RCC 7860 (cell line): ENCODE data around the gene GOLT1B.

ENCODE experiments used
- DNase-seq: peaks from one replicate; pipeline ENCODE4 v3.0.0-alpha.2; 2015; ENCODE audit warnings: low spot score
- FAIRE-seq: peaks from 2 replicates; lab custom pipeline; 2012; peaks lifted over from hg19 to GRCh38; lab: Jason Lieb, UNC

GOLT1B gene

GRCh38 chr12:21521541-21521940 lies 20.0 kb downstream of the GOLT1B start:
- DNase-seq, result no peak
- no peak for FAIRE-seq

- DNase-seq (no peak), FAIRE-seq (no peak)
Measured at GRCh38 chr12:21523148-21523547, 21.6 kb downstream of the GOLT1B start.

- no peak for DNase-seq
- FAIRE-seq, result no peak
Measured at GRCh38 chr12:21526053-21526452, 24.5 kb downstream of the GOLT1B start, which contains the start of gene SPX. Gene SPX (plus strand): TSS chr12:21526296. CDS start chr12:21526473, 177 bp downstream.

- DNase-seq (no peak), FAIRE-seq (no peak)
Measured at GRCh38 chr12:21526721-21527345, 25.2 kb downstream of the GOLT1B start.

DNA sequence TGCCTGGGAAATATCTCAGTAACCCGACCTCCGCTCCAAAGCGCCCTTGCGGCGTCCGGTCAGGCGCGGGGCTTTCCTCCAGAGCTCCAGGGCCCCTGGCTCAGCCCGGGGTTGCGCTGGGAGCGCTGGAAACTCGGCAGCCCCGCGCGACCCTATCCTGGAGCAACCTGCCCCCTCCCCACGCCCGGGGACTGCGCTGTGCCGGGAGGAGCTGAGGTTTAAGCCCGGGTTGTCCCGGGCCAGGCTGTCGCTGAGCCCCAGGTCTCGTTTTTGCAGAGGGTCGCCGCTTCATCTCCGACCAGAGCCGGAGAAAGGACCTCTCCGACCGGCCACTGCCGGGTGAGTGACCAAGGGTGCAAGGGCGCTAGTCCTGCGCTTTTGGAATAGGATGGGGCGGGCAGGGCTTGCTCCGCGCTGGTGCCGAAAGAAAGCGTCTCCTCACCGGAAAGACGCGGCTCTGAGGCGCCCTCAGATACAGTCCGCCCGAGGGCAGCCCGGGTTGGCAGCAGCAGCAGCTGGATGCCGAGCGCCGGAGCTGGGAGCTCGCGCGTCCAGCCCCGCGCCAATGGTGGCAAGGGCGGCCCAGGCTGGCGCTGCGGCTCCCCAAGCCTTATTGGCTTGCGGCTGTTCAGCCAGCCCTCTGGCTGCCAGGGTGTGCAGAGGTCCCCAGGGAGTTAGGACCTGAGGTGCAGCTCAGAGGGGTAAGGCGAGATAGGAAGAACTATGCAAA lies 26.0 kb downstream of the GOLT1B start:
- DNase-seq, result no peak
- FAIRE-seq, result no peak

DNA sequence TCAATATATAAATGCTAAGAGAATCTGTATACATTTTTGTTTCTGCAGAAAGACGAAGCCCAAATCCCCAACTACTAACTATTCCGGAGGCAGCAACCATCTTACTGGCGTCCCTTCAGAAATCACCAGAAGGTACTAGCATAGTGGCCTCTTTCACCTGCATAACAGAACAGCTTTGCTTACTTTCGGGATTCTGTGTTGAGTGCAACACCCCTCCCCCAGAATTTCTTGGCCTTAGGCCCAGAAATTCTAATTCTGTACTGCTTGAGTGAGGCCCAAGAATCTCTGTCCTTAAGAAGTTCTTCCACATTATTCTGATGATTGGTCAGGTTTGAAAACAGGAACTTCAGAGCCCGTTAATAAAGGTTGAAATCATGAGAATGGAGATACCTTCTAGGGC lies 27.4 kb downstream of the GOLT1B start:
- no peak for DNase-seq
- no peak for FAIRE-seq

DNA sequence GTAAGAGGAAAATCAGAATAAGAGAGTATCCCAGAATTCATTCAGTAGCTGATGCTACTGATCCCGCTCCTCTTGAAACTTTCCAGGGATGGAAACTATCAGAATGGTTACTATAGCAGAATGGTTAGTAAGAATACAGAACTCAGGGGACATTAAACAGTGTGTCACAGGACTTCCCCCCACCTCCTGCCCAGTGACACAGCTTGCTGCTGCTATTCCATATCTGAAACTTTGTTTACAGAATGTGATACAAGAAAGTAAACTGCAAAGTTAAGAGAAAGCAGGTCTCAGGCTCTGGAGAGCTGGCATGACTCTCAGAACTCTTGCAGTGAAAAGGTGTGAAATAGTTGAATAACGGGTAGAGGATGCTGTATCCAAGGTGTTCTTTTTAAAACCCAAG lies 27.9 kb downstream of the GOLT1B start:
- FAIRE-seq (no peak), DNase-seq (no peak)

- DNase-seq (no peak), FAIRE-seq (no peak)
Measured at GRCh38 chr12:21538061-21538653, 36.6 kb downstream of the GOLT1B start.

- DNase-seq (no peak), FAIRE-seq (no peak)
Measured at GRCh38 chr12:21539797-21540196, 38.2 kb downstream of the GOLT1B start.

GRCh38 chr12:21541773-21542172 lies 40.2 kb downstream of the GOLT1B start:
- no peak for FAIRE-seq
- DNase-seq, result no peak

- DNase-seq (no peak), FAIRE-seq (no peak)
Measured at GRCh38 chr12:21542403-21542802, 40.8 kb downstream of the GOLT1B start.

- FAIRE-seq (no peak), DNase-seq (no peak)
Measured at GRCh38 chr12:21543151-21543550, 41.6 kb downstream of the GOLT1B start.

DNA sequence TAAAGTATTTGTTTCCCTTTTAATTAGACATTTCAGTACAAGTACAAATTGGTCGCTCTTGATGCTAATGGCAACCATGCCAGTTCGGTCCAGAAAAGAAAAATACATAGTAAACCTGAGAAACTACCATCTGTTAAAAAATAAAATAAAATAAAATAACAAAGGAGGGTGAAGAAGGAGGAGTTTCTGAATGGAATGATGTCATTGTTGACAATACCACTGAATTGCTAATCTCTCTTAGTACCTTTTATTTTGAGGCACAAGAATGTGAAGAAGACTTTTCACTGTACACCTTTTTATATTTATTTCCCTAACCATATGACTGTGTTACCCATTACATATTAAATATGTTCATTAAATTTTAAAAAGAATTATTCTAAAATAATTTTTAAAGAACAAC lies 44.0 kb downstream of the GOLT1B start:
- FAIRE-seq, result no peak
- no peak for DNase-seq

GRCh38 chr12:21546716-21547115 lies 45.1 kb downstream of the GOLT1B start:
- peak; percentile 16 for DNase-seq
- no peak for FAIRE-seq

GRCh38 chr12:21547437-21547836 lies 45.8 kb downstream of the GOLT1B start:
- DNase-seq, result no peak
- FAIRE-seq, result no peak

DNA sequence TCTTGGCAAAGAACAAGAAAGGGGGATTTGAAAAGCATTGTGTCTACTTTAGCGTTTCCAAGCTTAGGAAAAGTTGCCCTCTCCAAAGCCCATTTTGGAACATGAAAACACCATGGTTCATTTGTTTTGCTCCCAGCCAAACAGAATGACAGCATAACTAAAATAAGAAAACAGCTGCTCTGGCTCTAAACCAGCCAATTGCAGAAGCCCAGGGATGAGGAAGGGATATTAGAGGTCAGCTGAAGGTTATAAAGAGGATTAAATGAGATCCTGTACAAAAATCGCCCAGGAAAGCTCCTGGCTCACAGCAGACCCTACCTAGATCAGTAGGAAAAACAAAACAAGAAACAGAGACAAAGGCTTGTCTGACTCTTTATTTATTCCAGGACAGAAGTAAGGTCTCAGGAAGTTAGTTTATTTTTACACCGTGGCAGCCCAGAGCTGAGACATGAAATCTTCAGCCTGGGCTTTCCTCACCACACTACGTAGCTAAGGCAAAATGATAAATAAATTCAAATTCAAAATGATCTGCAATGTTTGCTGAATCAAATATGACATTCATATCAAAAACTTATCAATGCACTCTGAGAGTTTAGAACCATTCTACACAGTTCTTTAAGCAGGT lies 50.4 kb downstream of the GOLT1B start:
- DNase-seq (no peak), FAIRE-seq (no peak)

DNA sequence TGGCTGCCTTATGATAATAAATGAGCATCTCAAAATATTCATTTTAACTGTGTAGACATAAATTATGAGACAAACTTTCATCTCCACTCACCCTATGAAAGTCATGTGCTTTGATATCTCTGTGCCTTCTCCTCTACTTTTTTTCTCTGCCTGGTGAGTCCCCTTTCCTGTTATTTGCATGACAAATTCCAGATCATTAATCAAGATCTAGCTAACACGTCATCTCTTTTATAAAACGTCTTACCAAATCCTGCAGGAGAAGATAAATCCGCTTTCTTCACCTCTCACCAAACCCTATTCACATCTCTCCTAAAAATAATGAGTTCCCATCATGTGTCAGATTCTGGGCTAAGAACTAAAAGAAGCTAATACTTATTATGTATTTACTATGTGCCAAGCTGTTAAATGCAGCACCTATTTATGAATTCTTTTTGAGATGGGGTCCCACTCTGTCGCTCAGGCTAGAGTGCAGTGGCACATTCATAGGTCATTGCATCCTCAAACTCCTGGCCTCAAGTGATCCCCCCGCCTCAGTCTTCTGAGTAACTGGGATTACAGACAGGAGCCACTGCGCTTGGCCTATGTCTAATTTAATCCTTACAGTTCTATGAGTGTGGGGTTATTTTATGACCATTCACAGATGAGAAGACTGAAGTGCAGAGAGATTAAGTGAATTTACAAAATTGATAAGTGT lies 51.2 kb downstream of the GOLT1B start:
- FAIRE-seq (no peak), DNase-seq (no peak)

DNA sequence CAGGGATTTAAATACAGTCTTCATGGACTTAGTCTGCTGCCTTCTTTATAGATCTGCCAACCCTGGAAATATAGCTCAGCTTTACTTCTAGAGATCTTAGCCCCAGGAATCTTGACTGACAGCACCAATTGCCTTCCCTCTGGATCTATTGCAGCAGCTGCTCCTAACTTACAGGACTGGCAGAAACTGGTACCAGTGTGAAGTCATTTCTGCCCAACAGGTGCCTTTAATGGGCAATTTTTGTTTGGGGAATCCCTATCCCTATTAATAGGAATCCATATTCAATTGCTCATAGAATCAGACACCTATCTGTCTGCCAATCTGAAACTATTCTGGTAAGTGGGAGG lies 51.7 kb downstream of the GOLT1B start:
- FAIRE-seq (no peak), DNase-seq (no peak)

DNA sequence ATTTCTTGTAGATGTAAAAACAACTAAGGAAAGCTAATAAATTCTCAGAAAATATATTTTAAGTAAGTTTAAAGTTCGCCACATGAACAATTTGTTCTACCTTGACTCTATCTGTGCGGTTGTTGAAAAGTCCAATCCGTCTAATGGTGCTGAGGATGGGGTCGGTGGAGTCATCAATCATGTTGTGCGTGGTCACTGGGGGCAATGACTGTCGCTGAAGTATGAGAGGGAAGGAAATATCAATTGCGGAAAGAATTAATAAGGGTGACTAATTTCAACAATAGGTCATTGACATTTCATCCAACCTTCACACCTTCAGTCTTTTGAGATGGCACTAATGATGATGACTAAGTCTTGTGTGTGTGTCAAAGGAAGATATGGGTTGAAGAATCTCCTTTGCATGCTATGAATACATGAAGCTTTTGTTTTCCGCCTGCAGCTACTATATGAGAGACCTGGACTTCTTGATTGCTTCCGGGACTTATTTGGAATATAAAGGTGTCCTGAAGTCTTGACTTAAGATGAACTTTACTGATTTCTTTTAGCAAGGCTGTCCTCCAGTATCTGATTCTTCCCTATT lies 56.6 kb downstream of the GOLT1B start:
- FAIRE-seq (no peak), DNase-seq (no peak)

- peak; percentile 40 for DNase-seq
Measured at GRCh38 chr12:21559855-21560569, 58.4 kb downstream of the GOLT1B start.

More at GRCh38 chr12:21559855-21560569, 58.4 kb downstream of the GOLT1B start:
- FAIRE-seq, result peak; percentile 72
